Erythroblast (primary cell): ENCODE measurements around the gene NRG3.

Source experiments
- GATA1 ChIP-seq: IDR thresholded peaks from 2 replicates; pipeline ENCODE4 v1.6.1; 2011; ENCODE audit warnings: low read depth, mild to moderate bottlenecking, control low read depth, low read length, moderate library complexity
- POLR2A ChIP-seq: IDR thresholded peaks from 2 replicates; pipeline ENCODE4 v1.6.1; 2011; ENCODE audit warnings: mild to moderate bottlenecking, low read length

DNA sequence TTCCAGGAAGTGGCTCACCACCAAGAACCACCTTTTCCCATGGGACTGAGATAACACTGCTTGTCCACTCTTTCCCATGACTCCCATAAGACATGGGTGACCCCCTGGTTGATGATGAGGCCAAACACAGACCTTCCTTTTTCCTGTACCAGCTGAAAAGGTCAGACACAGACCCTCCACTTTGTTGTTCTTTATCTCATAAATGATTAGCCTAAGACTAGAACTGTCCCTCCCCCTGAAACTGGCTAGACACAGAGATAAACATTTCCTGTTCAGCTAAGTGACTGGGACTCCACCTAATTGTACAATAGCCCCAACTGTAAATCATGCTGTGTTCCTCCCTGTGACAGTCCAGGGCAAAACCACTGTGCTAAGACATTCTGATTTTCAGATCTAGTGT is 8.2 kb upstream of the NRG3 start:
- TF ChIP-seq POLR2A: no peak
- TF ChIP-seq GATA1: no peak
